Neural progenitor cell (in vitro differentiated cells): ENCODE measurements around the gene GNAQ. TPM values are rescaled to one million over a fixed set of nuclear protein-coding genes. Genes with fewer than 3 reads are reported as not detected.

Experiments used
- DNase-seq: peaks from one replicate; pipeline ENCODE4 v3.0.0-alpha.2; 2016; ENCODE audit warnings: low spot score
- H2AFZ ChIP-seq: fragments of 200-600 bp; sonication (generic); replicated peaks from 2 replicates; pipeline ENCODE4 v1.6.1; 2016; ENCODE audit warnings: antibody characterized with exemption
- H3F3A ChIP-seq: fragments of 200-600 bp; sonication (generic); 2 replicates; pipeline ENCODE4 v1.6.1; 2016; ENCODE audit warnings: antibody characterized with exemption, low read depth
- H3K27ac ChIP-seq: fragments of 200-600 bp; sonication (generic); 2 replicates; pipeline ENCODE4 v1.5.1; 2016; ENCODE audit warnings: mild to moderate bottlenecking
- H3K27me3 ChIP-seq: fragments of 200-600 bp; sonication (generic); 2 replicates; pipeline ENCODE4 v1.6.1; 2016; ENCODE audit warnings: mild to moderate bottlenecking, moderate library complexity
- H3K36me3 ChIP-seq: fragments of 200-600 bp; sonication (generic); 2 replicates; pipeline ENCODE4 v1.5.1; 2016
- H3K4me1 ChIP-seq: fragments of 200-600 bp; sonication (generic); 2 replicates; pipeline ENCODE4 v1.6.1; 2016; ENCODE audit warnings: mixed run types
- H3K4me2 ChIP-seq: fragments of 200-600 bp; sonication (generic); 2 replicates; pipeline ENCODE4 v1.6.1; 2016
- H3K4me3 ChIP-seq: fragments of 200-600 bp; sonication (generic); 2 replicates; pipeline ENCODE4 v1.5.1; 2016
- H3K79me2 ChIP-seq: fragments of 200-600 bp; sonication (generic); 2 replicates; pipeline ENCODE4 v1.6.1; 2016; ENCODE audit warnings: low read depth
- H3K9ac ChIP-seq: fragments of 200-600 bp; sonication (generic); 2 replicates; pipeline ENCODE4 v1.6.1; 2016
- H3K9me3 ChIP-seq: fragments of 200-600 bp; sonication (generic); 2 replicates; pipeline ENCODE4 v1.5.1; 2016; ENCODE audit warnings: low read depth
- H4K20me1 ChIP-seq: fragments of 200-600 bp; sonication (generic); 2 replicates; pipeline ENCODE4 v1.6.1; 2016; ENCODE audit warnings: low read depth
- H3K27ac Mint-ChIP-seq: 3 replicates; pipeline ENCODE4 v1.8.0; 2021; ENCODE audit warnings: mixed read lengths
- H3K27me3 Mint-ChIP-seq: 2 replicates; pipeline ENCODE4 v1.8.0; 2022; ENCODE audit warnings: low read depth, mild to moderate bottlenecking, inconsistent platforms, moderate library complexity, mixed read lengths; ENCODE audit not compliant: insufficient read depth
- H3K36me3 Mint-ChIP-seq: 3 replicates; pipeline ENCODE4 v1.8.0; 2021; ENCODE audit warnings: mixed read lengths
- H3K4me1 Mint-ChIP-seq: 3 replicates; pipeline ENCODE4 v1.8.0; 2021; ENCODE audit warnings: mixed read lengths
- H3K4me3 Mint-ChIP-seq: 3 replicates; pipeline ENCODE4 v1.8.0; 2021; ENCODE audit warnings: mild to moderate bottlenecking, moderate library complexity, mixed read lengths
- H3K9me3 Mint-ChIP-seq: 3 replicates; pipeline ENCODE4 v1.8.0; 2020; ENCODE audit warnings: mixed read lengths
- CTCF ChIP-seq: fragments of 200-600 bp; sonication (generic); IDR thresholded peaks from 2 replicates; pipeline ENCODE4 v1.5.1; 2017; ENCODE audit warnings: antibody characterized with exemption, mild to moderate bottlenecking
- EZH2 ChIP-seq: fragments of 200-600 bp; sonication (generic); IDR thresholded peaks from 2 replicates; pipeline ENCODE4 v1.6.1; 2017; ENCODE audit warnings: antibody characterized with exemption, mild to moderate bottlenecking, moderate library complexity
- EZH2phosphoT487 ChIP-seq: fragments of 200-600 bp; sonication (generic); IDR thresholded peaks from 2 replicates; pipeline ENCODE4 v1.6.1; 2017; ENCODE audit warnings: antibody characterized with exemption
- total RNA-seq: library from RNA; depleted of rRNA; stranded (reverse); fragments of >200 nt; gene quantifications from 2 replicates; pipeline ENCODE4 v1.2.3, GENCODE V29; 2015; ENCODE audit warnings: low replicate concordance

GNAQ gene
- total RNA-seq, 1 donor from 2014 or later = 87.9 TPM

GRCh38 chr9:77981907-77982306, 49.7 kb downstream of the GNAQ start:
- Mint-ChIP-seq H3K4me3 (no peak overlapping the region), H3K4me1 (peaks cover 38% of the 10 kb centered on the region), H3K27me3 (no peaks in the 10 kb centered on the region), H3K36me3 (peaks cover 11% of the 10 kb centered on the region), H3K27ac (no peak overlapping the region), H3K9me3 (peaks cover 3% of the 10 kb centered on the region)
- no peak for TF ChIP-seq EZH2phosphoT487
- TF ChIP-seq CTCF = no peak
- TF ChIP-seq EZH2 = no peak
- no peaks in the 10 kb centered on the region for H3F3A ChIP-seq
- H3K4me2 ChIP-seq = no peak overlapping the region
- H3K79me2 ChIP-seq = peaks cover 86% of the 10 kb centered on the region
- H3K27me3 ChIP-seq = no peaks in the 10 kb centered on the region
- no peak overlapping the region for H3K4me3 ChIP-seq
- DNase-seq = no peak
- H3K36me3 ChIP-seq = no peaks in the 10 kb centered on the region
- no peak overlapping the region for H2AFZ ChIP-seq
- H3K9me3 ChIP-seq = no peaks in the 10 kb centered on the region
- H3K4me1 ChIP-seq = peaks cover 34% of the 10 kb centered on the region
- no peak overlapping the region for H3K27ac ChIP-seq
- H4K20me1 ChIP-seq = peaks cover 60% of the 10 kb centered on the region
- H3K9ac ChIP-seq = no peak overlapping the region

- Mint-ChIP-seq H3K4me3 (no peak overlapping the region), H3K27me3 (no peaks in the 10 kb centered on the region), H3K36me3 (peaks cover 11% of the 10 kb centered on the region), H3K27ac (no peak overlapping the region), H3K4me1 (peaks cover 39% of the 10 kb centered on the region), H3K9me3 (peaks cover 3% of the 10 kb centered on the region)
- Histone ChIP-seq H4K20me1 (peaks cover 63% of the 10 kb centered on the region), H3K27me3 (no peaks in the 10 kb centered on the region), H2AFZ (no peak overlapping the region), H3K4me3 (no peak overlapping the region), H3K9ac (no peak overlapping the region), H3K4me2 (no peak overlapping the region), H3K4me1 (peaks cover 34% of the 10 kb centered on the region), H3F3A (no peaks in the 10 kb centered on the region), H3K36me3 (no peaks in the 10 kb centered on the region), H3K9me3 (no peaks in the 10 kb centered on the region), H3K27ac (no peak overlapping the region), H3K79me2 (peaks cover 86% of the 10 kb centered on the region)
- TF ChIP-seq EZH2 (no peak), CTCF (peak; percentile 9), EZH2phosphoT487 (no peak)
- DNase-seq = peak; percentile 41
Measured at GRCh38 chr9:77981332-77981731, 50.3 kb downstream of the GNAQ start.

- Mint-ChIP-seq H3K27ac (no peak overlapping the region), H3K36me3 (peaks cover 7% of the 10 kb centered on the region)
- no peak overlapping the region for H3K4me2 ChIP-seq
Measured at GRCh38 chr9:77980622-77981021, 51.0 kb downstream of the GNAQ start.

More at GRCh38 chr9:77980622-77981021, 51.0 kb downstream of the GNAQ start:
- no peaks in the 10 kb centered on the region for H3K9me3 Mint-ChIP-seq
- Histone ChIP-seq H3K9me3 (no peaks in the 10 kb centered on the region), H3F3A (peaks cover 3% of the 10 kb centered on the region), H3K4me3 (no peak overlapping the region), H3K36me3 (no peaks in the 10 kb centered on the region), H3K27me3 (no peaks in the 10 kb centered on the region), H3K4me1 (peaks cover 40% of the 10 kb centered on the region), H2AFZ (no peak overlapping the region), H4K20me1 (peaks cover 66% of the 10 kb centered on the region), H3K9ac (no peak overlapping the region), H3K79me2 (peaks cover 86% of the 10 kb centered on the region), H3K27ac (no peak overlapping the region)
- no peak overlapping the region for H3K4me3 Mint-ChIP-seq
- no peaks in the 10 kb centered on the region for H3K27me3 Mint-ChIP-seq
- peaks cover 39% of the 10 kb centered on the region for H3K4me1 Mint-ChIP-seq
- DNase-seq = no peak
- TF ChIP-seq EZH2phosphoT487 (no peak), CTCF (no peak)
